Activated naive CD4-positive, alpha-beta T cell treated with anti-CD3 and anti-CD28 coated beads, Interleukin-2, amount 10 ng/mL, durations not matched to agents 7 days and 5 days (primary cell): ENCODE data around the gene PPP1R37.
A peak's percentile ranks its signal among the peaks of the same experiment; 100 is the strongest.

ENCODE experiments used
- CTCF ChIA-PET: fragments of 350-600 bp; sonication (Branson Sonifier 250); formaldehyde crosslinking; loops from one replicate; lab custom pipeline; 2021; ENCODE audit warnings: antibody characterized with exemption; lab: Charles Lee
- DNase-seq: peaks from one replicate; pipeline ENCODE4 v3.0.0-alpha.2; 2020
- H3K27ac Mint-ChIP-seq: one replicate; pipeline ENCODE4 v1.8.0; 2021; ENCODE audit warnings: mild to moderate bottlenecking, moderate library complexity, mixed read lengths
- H3K27me3 Mint-ChIP-seq: one replicate; pipeline ENCODE4 v1.8.0; 2021; ENCODE audit warnings: mild to moderate bottlenecking, mixed read lengths
- H3K36me3 Mint-ChIP-seq: one replicate; pipeline ENCODE4 v1.8.0; 2021; ENCODE audit warnings: mixed read lengths
- H3K4me1 Mint-ChIP-seq: one replicate; pipeline ENCODE4 v1.8.0; 2021; ENCODE audit warnings: mixed read lengths
- H3K4me3 Mint-ChIP-seq: one replicate; pipeline ENCODE4 v1.8.0; 2021; ENCODE audit warnings: mild to moderate bottlenecking, moderate library complexity, mixed read lengths
- H3K9me3 Mint-ChIP-seq: one replicate; pipeline ENCODE4 v1.8.0; 2021; ENCODE audit warnings: mixed read lengths

The PPP1R37 gene

GRCh38 chr19:45063851-45064801 lies 28.9 kb upstream of the PPP1R37 start:
- Mint-ChIP-seq H3K4me3 (no peak overlapping the region), H3K4me1 (peaks cover 2% of the 10 kb centered on the region), H3K36me3 (peaks cover 34% of the 10 kb centered on the region), H3K27me3 (no peaks in the 10 kb centered on the region), H3K27ac (no peak overlapping the region), H3K9me3 (no peaks in the 10 kb centered on the region)
- CTCF ChIA-PET: no interaction called here
- no peak for DNase-seq

GRCh38 chr19:45066921-45067661 lies 25.9 kb upstream of the PPP1R37 start:
- H3K36me3 Mint-ChIP-seq: peaks cover 31% of the 10 kb centered on the region
- no peak overlapping the region for H3K27ac Mint-ChIP-seq
- no peaks in the 10 kb centered on the region for H3K9me3 Mint-ChIP-seq
- H3K4me3 Mint-ChIP-seq: no peak overlapping the region
- H3K4me1 Mint-ChIP-seq: no peaks in the 10 kb centered on the region
- no peak for DNase-seq
- no peaks in the 10 kb centered on the region for H3K27me3 Mint-ChIP-seq
- CTCF ChIA-PET: no interaction called here

- H3K9me3 Mint-ChIP-seq: no peaks in the 10 kb centered on the region
- peaks cover 27% of the 10 kb centered on the region for H3K36me3 Mint-ChIP-seq
- H3K27ac Mint-ChIP-seq: no peak overlapping the region
Observed at GRCh38 chr19:45068041-45068440, 24.9 kb upstream of the PPP1R37 start.

GRCh38 chr19:45069056-45069455 lies 23.9 kb upstream of the PPP1R37 start:
- no peak overlapping the region for H3K27ac Mint-ChIP-seq
- H3K27me3 Mint-ChIP-seq: no peaks in the 10 kb centered on the region
- H3K36me3 Mint-ChIP-seq: peaks cover 26% of the 10 kb centered on the region
- no peaks in the 10 kb centered on the region for H3K9me3 Mint-ChIP-seq
- H3K4me1 Mint-ChIP-seq: no peaks in the 10 kb centered on the region
- no peak overlapping the region for H3K4me3 Mint-ChIP-seq
- CTCF ChIA-PET: interaction anchor here (1.1 kb wide), 1 partner anchor 10 kb away, joined by 3 read pairs; no protein-coding TSS in a partner anchor
- DNase-seq: no peak

More at GRCh38 chr19:45068041-45068440, 24.9 kb upstream of the PPP1R37 start:
- Mint-ChIP-seq H3K27me3 (no peaks in the 10 kb centered on the region), H3K4me3 (no peak overlapping the region), H3K4me1 (no peaks in the 10 kb centered on the region)
- CTCF ChIA-PET: interaction anchor here (1.1 kb wide), 1 partner anchor 9 kb away, joined by 3 read pairs; no protein-coding TSS in a partner anchor
- no peak for DNase-seq

- no peaks in the 10 kb centered on the region for H3K27me3 Mint-ChIP-seq
- no peak overlapping the region for H3K4me3 Mint-ChIP-seq
- CTCF ChIA-PET: no interaction called here
- no peak for DNase-seq
- H3K27ac Mint-ChIP-seq: no peak overlapping the region
- peaks cover 7% of the 10 kb centered on the region for H3K4me1 Mint-ChIP-seq
- H3K36me3 Mint-ChIP-seq: peaks cover 22% of the 10 kb centered on the region
- H3K9me3 Mint-ChIP-seq: no peaks in the 10 kb centered on the region
Observed at GRCh38 chr19:45070214-45070613, 22.8 kb upstream of the PPP1R37 start.

GRCh38 chr19:45070861-45071544 lies 22.0 kb upstream of the PPP1R37 start:
- peaks cover 10% of the 10 kb centered on the region for H3K4me1 Mint-ChIP-seq
- H3K36me3 Mint-ChIP-seq: peaks cover 22% of the 10 kb centered on the region
- no peak for DNase-seq
- no peaks in the 10 kb centered on the region for H3K9me3 Mint-ChIP-seq
- H3K27me3 Mint-ChIP-seq: no peaks in the 10 kb centered on the region
- CTCF ChIA-PET: no interaction called here
- H3K4me3 Mint-ChIP-seq: no peak overlapping the region
- no peak overlapping the region for H3K27ac Mint-ChIP-seq

GRCh38 chr19:45071545-45071938 lies 21.4 kb upstream of the PPP1R37 start:
- DNase-seq: no peak
- Mint-ChIP-seq H3K36me3 (peaks cover 22% of the 10 kb centered on the region), H3K9me3 (no peaks in the 10 kb centered on the region), H3K4me3 (no peak overlapping the region), H3K27me3 (no peaks in the 10 kb centered on the region), H3K27ac (no peak overlapping the region), H3K4me1 (peaks cover 12% of the 10 kb centered on the region)
- CTCF ChIA-PET: no interaction called here

- Mint-ChIP-seq H3K27ac (no peak overlapping the region), H3K27me3 (no peaks in the 10 kb centered on the region), H3K4me3 (no peak overlapping the region), H3K36me3 (peaks cover 19% of the 10 kb centered on the region), H3K9me3 (no peaks in the 10 kb centered on the region), H3K4me1 (peaks cover 19% of the 10 kb centered on the region)
- CTCF ChIA-PET: no interaction called here
- DNase-seq: no peak
Observed at GRCh38 chr19:45071969-45072790, 20.8 kb upstream of the PPP1R37 start.

GRCh38 chr19:45074744-45075300 lies 18.2 kb upstream of the PPP1R37 start:
- Mint-ChIP-seq H3K27ac (peak overlapping the region; percentile 56), H3K4me1 (peaks cover 37% of the 10 kb centered on the region)
- CTCF ChIA-PET: interaction anchor here (0.7 to 1.2 kb wide), 3 partner anchors 9 to 86 kb away, joined by 3 to 4 read pairs (median 3); no protein-coding TSS in a partner anchor

GRCh38 chr19:45075301-45076028 lies 17.5 kb upstream of the PPP1R37 start:
- peaks cover 8% of the 10 kb centered on the region for H3K36me3 Mint-ChIP-seq
- peak; percentile 68 for DNase-seq
- H3K9me3 Mint-ChIP-seq: no peaks in the 10 kb centered on the region
- CTCF ChIA-PET: interaction anchor here (1.2 kb wide), 1 partner anchor 10 kb away, joined by 3 read pairs; no protein-coding TSS in a partner anchor
- H3K4me1 Mint-ChIP-seq: peaks cover 44% of the 10 kb centered on the region
- H3K27ac Mint-ChIP-seq: peak overlapping the region; percentile 76
- no peaks in the 10 kb centered on the region for H3K27me3 Mint-ChIP-seq
- H3K4me3 Mint-ChIP-seq: peak overlapping the region; percentile 76

More at GRCh38 chr19:45074744-45075300, 18.2 kb upstream of the PPP1R37 start:
- no peak for DNase-seq
- peaks cover 14% of the 10 kb centered on the region for H3K36me3 Mint-ChIP-seq
- H3K9me3 Mint-ChIP-seq: no peaks in the 10 kb centered on the region
- no peaks in the 10 kb centered on the region for H3K27me3 Mint-ChIP-seq
- peak overlapping the region; percentile 40 for H3K4me3 Mint-ChIP-seq

- H3K4me1 Mint-ChIP-seq: peaks cover 50% of the 10 kb centered on the region
- peak within 1 kb of the TSS; percentile 76 for H3K4me3 Mint-ChIP-seq
- H3K36me3 Mint-ChIP-seq: peaks cover 7% of the 10 kb centered on the region
- peak within 1 kb of the TSS; percentile 84 for H3K27ac Mint-ChIP-seq
- no peaks in the 10 kb centered on the region for H3K27me3 Mint-ChIP-seq
- H3K9me3 Mint-ChIP-seq: no peaks in the 10 kb centered on the region
- CTCF ChIA-PET: interaction anchor here (1.2 to 1.3 kb wide), 2 partner anchors 11 to 37 kb away, joined by 3 read pairs; partner anchors contain the start of gene CLASRP
- DNase-seq: peak; percentile 84
Observed at GRCh38 chr19:45076029-45076850, 16.7 kb upstream of the PPP1R37 start, which contains the start of gene ZNF296. Gene ZNF296, minus strand, starts transcription at chr19:45076478. Its CDS starts 105 bp downstream, at chr19:45076373.
